Ascending aorta (tissue), 2 donors: ENCODE data around the gene MPRIP. TPM values are rescaled to one million over a fixed set of nuclear protein-coding genes. Genes with fewer than 3 reads are reported as not detected.

Experiments used
- DNase-seq, 2 donors: peaks; one replicate each; pipeline ENCODE4 v3.0.0-alpha.2; 2019; ENCODE audit warnings: low spot score in 2 of 2
- H3K27ac ChIP-seq, 2 donors: fragments of 200-600 bp; sonication (generic); one replicate each; pipeline ENCODE4 v1.5.1; 2016 to 2017; ENCODE audit warnings: mild to moderate bottlenecking in 1 of 2
- H3K27me3 ChIP-seq: fragments of 200-600 bp; sonication (generic); one replicate; pipeline ENCODE4 v1.5.1; 2017
- H3K36me3 ChIP-seq, 2 donors: fragments of 200-600 bp; sonication (generic); one replicate each; pipeline ENCODE4 v1.5.1; 2016
- H3K4me1 ChIP-seq, 2 donors: fragments of 200-600 bp; sonication (generic); one replicate each; pipeline ENCODE4 v1.5.1; 2016 to 2017; ENCODE audit warnings: mild to moderate bottlenecking in 1 of 2
- H3K4me3 ChIP-seq, 2 donors: fragments of 200-600 bp; sonication (generic); one replicate each; pipeline ENCODE4 v1.5.1; 2016 to 2017; ENCODE audit warnings: mild to moderate bottlenecking in 1 of 2
- H3K9me3 ChIP-seq, 2 donors: fragments of 200-600 bp; sonication (generic); one replicate each; pipeline ENCODE4 v1.5.1; 2016
- CTCF ChIP-seq, 3 experiments: fragments of 200-600 bp in 2 of 3; fragments of 450-650 bp in 1 of 3; sonication (generic) in 2 of 3; IDR thresholded peaks; one replicate each; pipeline ENCODE4 v1.5.1; 2016 to 2019; ENCODE audit warnings: antibody characterized with exemption in 3 of 3, mild to moderate bottlenecking in 1 of 3, moderate library complexity in 1 of 3
- intact Hi-C: fragments of 100-400 bp; cut with DNase I; formaldehyde crosslinking; loops from one replicate; pipeline ENCODE4 v1.15.1; 2023
- total RNA-seq: library from RNA; depleted of rRNA; stranded (reverse); fragments of >200 nt; gene quantifications from one replicate; pipeline ENCODE4 v1.1.0, GENCODE V29; 2016

The MPRIP gene
- total RNA-seq, 1 donor from 2014 or later, result 246 TPM

- Histone ChIP-seq H3K27ac (no peak overlapping the region), H3K36me3 (no peaks in the 10 kb centered on the region), H3K9me3 (no peaks in the 10 kb centered on the region), H3K4me3 (no peak overlapping the region), H3K4me1 (peaks cover 0 to 10% of the 10 kb centered on the region in 2 donors), H3K27me3 (no peaks in the 10 kb centered on the region)
- no peak for DNase-seq
- TF ChIP-seq CTCF (IDR thresholded peaks at IDR 0.05), result no peak
- intact Hi-C loops, result no loop called here
Observed at GRCh38 chr17:17025621-17026020, 16.6 kb upstream of the MPRIP start.

- no peaks in the 10 kb centered on the region for H3K36me3 ChIP-seq
- no peak overlapping the region for H3K27ac ChIP-seq
- no peaks in the 10 kb centered on the region for H3K9me3 ChIP-seq
- no peak for DNase-seq
- intact Hi-C loops, result no loop called here
- H3K27me3 ChIP-seq, result no peaks in the 10 kb centered on the region
- H3K4me3 ChIP-seq, result no peak overlapping the region
- peaks cover 5 to 10% of the 10 kb centered on the region in 2 donors for H3K4me1 ChIP-seq
- no peak for TF ChIP-seq CTCF (IDR thresholded peaks at IDR 0.05)
Observed at GRCh38 chr17:17026163-17026562, 16.1 kb upstream of the MPRIP start.

- no peak for DNase-seq
- H3K36me3 ChIP-seq, result no peaks in the 10 kb centered on the region
- no peak overlapping the region for H3K4me3 ChIP-seq
- no peak overlapping the region for H3K27ac ChIP-seq
- TF ChIP-seq CTCF (IDR thresholded peaks at IDR 0.05), result no peak
- no peaks in the 10 kb centered on the region for H3K9me3 ChIP-seq
- no peaks in the 10 kb centered on the region for H3K27me3 ChIP-seq
- intact Hi-C loops, result no loop called here
- H3K4me1 ChIP-seq, result peaks cover 9 to 19% of the 10 kb centered on the region in 2 donors
Observed at GRCh38 chr17:17027442-17028058, 14.7 kb upstream of the MPRIP start.

- intact Hi-C loops, result no loop called here
- peak in 1 of 2 donors; percentile 72 for DNase-seq
- no peak overlapping the region for H3K27ac ChIP-seq
Observed at GRCh38 chr17:17028059-17028877, 14.0 kb upstream of the MPRIP start.

GRCh38 chr17:17028878-17029535 lies 13.2 kb upstream of the MPRIP start:
- no peak overlapping the region for H3K4me3 ChIP-seq
- no peaks in the 10 kb centered on the region for H3K27me3 ChIP-seq
- intact Hi-C loops, result no loop called here
- H3K36me3 ChIP-seq, result no peaks in the 10 kb centered on the region
- no peak for TF ChIP-seq CTCF (IDR thresholded peaks at IDR 0.05)
- H3K4me1 ChIP-seq, result peaks cover 9 to 20% of the 10 kb centered on the region in 2 donors
- H3K27ac ChIP-seq, result no peak overlapping the region
- no peaks in the 10 kb centered on the region for H3K9me3 ChIP-seq
- no peak for DNase-seq

More at GRCh38 chr17:17028059-17028877, 14.0 kb upstream of the MPRIP start:
- Histone ChIP-seq H3K9me3 (no peaks in the 10 kb centered on the region), H3K4me1 (peaks cover 9 to 20% of the 10 kb centered on the region in 2 donors), H3K36me3 (no peaks in the 10 kb centered on the region), H3K27me3 (no peaks in the 10 kb centered on the region), H3K4me3 (no peak overlapping the region)
- TF ChIP-seq CTCF (IDR thresholded peaks at IDR 0.05), result no peak
